Astrocyte (in vitro differentiated cells and primary cell): ENCODE results near the gene CST3. TPM values are rescaled to one million over a fixed set of nuclear protein-coding genes. Genes with fewer than 3 reads are reported as not detected.

Experiments
- DNase-seq: peaks from one replicate; pipeline ENCODE4 v3.0.0-alpha.2; 2010; ENCODE audit warnings: low read depth
- FAIRE-seq: peaks from 2 replicates; lab custom pipeline; 2011; peaks lifted over from hg19 to GRCh38; lab: Jason Lieb, UNC
- H2AFZ ChIP-seq: 2 replicates; pipeline ENCODE4 v1.6.0; 2012; ENCODE audit warnings: low read depth, low read length, inconsistent platforms
- H3K27ac ChIP-seq: 2 replicates; pipeline ENCODE4 v1.5.1; 2011; ENCODE audit warnings: low read depth, low read length, inconsistent platforms
- H3K27me3 ChIP-seq: 2 replicates; pipeline ENCODE4 v1.6.0; 2011; ENCODE audit warnings: low read length, inconsistent platforms; ENCODE audit not compliant: insufficient read depth
- H3K36me3 ChIP-seq: 2 replicates; pipeline ENCODE4 v1.5.1; 2011; ENCODE audit warnings: low read length, inconsistent platforms; ENCODE audit not compliant: insufficient read depth
- H3K4me1 ChIP-seq: 2 replicates; pipeline ENCODE4 v1.5.1; 2011; ENCODE audit warnings: low read length, inconsistent platforms; ENCODE audit not compliant: insufficient read depth
- H3K4me2 ChIP-seq: 2 replicates; pipeline ENCODE4 v1.6.0; 2012; ENCODE audit warnings: low read length, inconsistent platforms
- H3K4me3 ChIP-seq: 2 replicates; pipeline ENCODE4 v1.5.1; 2011; ENCODE audit warnings: low read depth, mild to moderate bottlenecking, low read length, inconsistent platforms; ENCODE audit not compliant: insufficient read depth
- H3K79me2 ChIP-seq: 2 replicates; pipeline ENCODE4 v1.6.0; 2012; ENCODE audit warnings: mild to moderate bottlenecking, low read length, inconsistent platforms; ENCODE audit not compliant: insufficient read depth
- H3K9ac ChIP-seq: 2 replicates; pipeline ENCODE4 v1.6.0; 2012; ENCODE audit warnings: mild to moderate bottlenecking, low read length, inconsistent platforms
- H3K9me3 ChIP-seq: 2 replicates; pipeline ENCODE4 v1.5.1; 2012; ENCODE audit warnings: low read depth, mild to moderate bottlenecking, low read length, inconsistent platforms; ENCODE audit not compliant: insufficient read depth
- H4K20me1 ChIP-seq: 2 replicates; pipeline ENCODE4 v1.6.0; 2012; ENCODE audit warnings: low read length, inconsistent platforms; ENCODE audit not compliant: insufficient read depth
- H3K27ac Mint-ChIP-seq: one replicate; pipeline ENCODE4 v1.8.0; 2021; ENCODE audit warnings: mild to moderate bottlenecking, mixed read lengths; ENCODE audit not compliant: unreplicated experiment
- H3K27me3 Mint-ChIP-seq: one replicate; pipeline ENCODE4 v1.8.0; 2021; ENCODE audit warnings: low read depth, mixed read lengths; ENCODE audit not compliant: unreplicated experiment
- H3K36me3 Mint-ChIP-seq: one replicate; pipeline ENCODE4 v1.8.0; 2021; ENCODE audit warnings: low read depth, mixed read lengths; ENCODE audit not compliant: unreplicated experiment
- H3K4me1 Mint-ChIP-seq: one replicate; pipeline ENCODE4 v1.8.0; 2021; ENCODE audit warnings: low read depth, mixed read lengths; ENCODE audit not compliant: unreplicated experiment
- H3K4me3 Mint-ChIP-seq: one replicate; pipeline ENCODE4 v1.8.0; 2021; ENCODE audit warnings: mild to moderate bottlenecking, moderate library complexity, mixed read lengths; ENCODE audit not compliant: unreplicated experiment
- H3K9me3 Mint-ChIP-seq: one replicate; pipeline ENCODE4 v1.8.0; 2021; ENCODE audit warnings: mild to moderate bottlenecking, mixed read lengths; ENCODE audit not compliant: unreplicated experiment
- CTCF ChIP-seq: IDR thresholded peaks from 2 replicates; pipeline ENCODE4 v1.5.1; 2011; ENCODE audit warnings: low read depth, mild to moderate bottlenecking, inconsistent platforms, low read length, moderate library complexity; ENCODE audit not compliant: insufficient read depth
- EZH2 ChIP-seq: IDR thresholded peaks from 2 replicates; pipeline ENCODE4 v1.6.1; 2012; ENCODE audit warnings: mild to moderate bottlenecking, low read length, inconsistent platforms; ENCODE audit not compliant: insufficient read depth
- total RNA-seq: library from RNA; stranded (reverse); gene quantifications from 2 replicates; pipeline ENCODE4 v1.2.1, GENCODE V29; 2021

The CST3 gene
- total RNA-seq, 1 donor from 2014 or later = 316 TPM

- no peak for FAIRE-seq
- Mint-ChIP-seq H3K27ac (no peak overlapping the region), H3K4me3 (no peak overlapping the region), H3K9me3 (no peaks in the 10 kb centered on the region), H3K27me3 (peaks cover 6% of the 10 kb centered on the region), H3K4me1 (peaks cover 6% of the 10 kb centered on the region), H3K36me3 (no peaks in the 10 kb centered on the region)
- Histone ChIP-seq H3K4me2 (no peak overlapping the region), H4K20me1 (no peaks in the 10 kb centered on the region), H3K79me2 (no peaks in the 10 kb centered on the region), H2AFZ (no peak overlapping the region), H3K9me3 (no peaks in the 10 kb centered on the region), H3K27me3 (no peaks in the 10 kb centered on the region), H3K36me3 (no peaks in the 10 kb centered on the region), H3K9ac (no peak overlapping the region), H3K4me3 (no peak overlapping the region), H3K4me1 (no peaks in the 10 kb centered on the region), H3K27ac (no peak overlapping the region)
- DNase-seq = no peak
- no peak for TF ChIP-seq EZH2
- no peak for TF ChIP-seq CTCF
Observed at GRCh38 chr20:23649242-23649641, 11.5 kb upstream of the CST3 start.

- no peak overlapping the region for H3K9ac ChIP-seq
- H3K27me3 ChIP-seq = no peaks in the 10 kb centered on the region
- peaks cover 3% of the 10 kb centered on the region for H3K4me1 ChIP-seq
- H2AFZ ChIP-seq = no peak overlapping the region
- no peak overlapping the region for H3K27ac ChIP-seq
- H3K4me3 ChIP-seq = no peak overlapping the region
- H3K4me1 Mint-ChIP-seq = peaks cover 9% of the 10 kb centered on the region
- peaks cover under 1% of the 10 kb centered on the region for H4K20me1 ChIP-seq
- FAIRE-seq (no peak), DNase-seq (no peak)
- H3K27me3 Mint-ChIP-seq = peaks cover 5% of the 10 kb centered on the region
- H3K4me2 ChIP-seq = no peak overlapping the region
- H3K36me3 ChIP-seq = no peaks in the 10 kb centered on the region
- TF ChIP-seq EZH2 = no peak
- TF ChIP-seq CTCF = no peak
- no peak overlapping the region for H3K4me3 Mint-ChIP-seq
- no peaks in the 10 kb centered on the region for H3K9me3 Mint-ChIP-seq
- no peak overlapping the region for H3K27ac Mint-ChIP-seq
- H3K36me3 Mint-ChIP-seq = no peaks in the 10 kb centered on the region
- H3K9me3 ChIP-seq = no peaks in the 10 kb centered on the region
- H3K79me2 ChIP-seq = no peaks in the 10 kb centered on the region
Observed at GRCh38 chr20:23647346-23647745, 9.6 kb upstream of the CST3 start.

- Mint-ChIP-seq H3K36me3 (no peaks in the 10 kb centered on the region), H3K27me3 (peaks cover 5% of the 10 kb centered on the region), H3K4me1 (peaks cover 13% of the 10 kb centered on the region), H3K4me3 (no peak overlapping the region), H3K27ac (no peak overlapping the region), H3K9me3 (no peaks in the 10 kb centered on the region)
- no peaks in the 10 kb centered on the region for H3K79me2 ChIP-seq
- peaks cover 6% of the 10 kb centered on the region for H4K20me1 ChIP-seq
- no peak overlapping the region for H2AFZ ChIP-seq
- no peak overlapping the region for H3K4me2 ChIP-seq
- peaks cover 6% of the 10 kb centered on the region for H3K4me1 ChIP-seq
- H3K36me3 ChIP-seq = no peaks in the 10 kb centered on the region
- FAIRE-seq (no peak), DNase-seq (no peak)
- H3K27ac ChIP-seq = no peak overlapping the region
- H3K9me3 ChIP-seq = no peaks in the 10 kb centered on the region
- no peak overlapping the region for H3K9ac ChIP-seq
- H3K27me3 ChIP-seq = no peaks in the 10 kb centered on the region
- no peak overlapping the region for H3K4me3 ChIP-seq
- TF ChIP-seq CTCF = no peak
- no peak for TF ChIP-seq EZH2
Observed at GRCh38 chr20:23646106-23646873, 8.5 kb upstream of the CST3 start.
